Adipocyte (in vitro differentiated cells): Measurements from ENCODE around the gene SPHKAP.
"Not testable (repeated sequence)": the region's sequence is repeated elsewhere in the genome, so short reads cannot be mapped to it uniquely, and the experiment has no call there.

Source experiments
- DNase-seq: peaks from one replicate; pipeline ENCODE4 v3.0.0-alpha.2; 2015; ENCODE audit warnings: low read depth
- H3K27me3 ChIP-seq: replicated peaks from 2 replicates; pipeline ENCODE4 v1.7.0; 2013; ENCODE audit warnings: mild to moderate bottlenecking, low read length, moderate library complexity; ENCODE audit not compliant: control insufficient read depth, insufficient read depth
- H3K36me3 ChIP-seq: 2 replicates; pipeline ENCODE4 v1.7.0; 2013; ENCODE audit warnings: low read length, mild to moderate bottlenecking, moderate library complexity; ENCODE audit not compliant: control insufficient read depth, insufficient read depth, severe bottlenecking
- H3K4me1 ChIP-seq: 2 replicates; pipeline ENCODE4 v1.7.0; 2013; ENCODE audit warnings: mild to moderate bottlenecking, low read length, moderate library complexity; ENCODE audit not compliant: control insufficient read depth, insufficient read depth
- H3K4me3 ChIP-seq: 2 replicates; pipeline ENCODE4 v1.7.0; 2013; ENCODE audit warnings: mild to moderate bottlenecking, low read length, moderate library complexity
- H3K9ac ChIP-seq: 2 replicates; pipeline ENCODE4 v1.7.0; 2013; ENCODE audit warnings: mild to moderate bottlenecking, low read length, moderate library complexity
- H3K9me3 ChIP-seq: 2 replicates; pipeline ENCODE4 v1.7.0; 2013; ENCODE audit warnings: mild to moderate bottlenecking, low read length, moderate library complexity; ENCODE audit not compliant: control insufficient read depth

SPHKAP gene

DNA sequence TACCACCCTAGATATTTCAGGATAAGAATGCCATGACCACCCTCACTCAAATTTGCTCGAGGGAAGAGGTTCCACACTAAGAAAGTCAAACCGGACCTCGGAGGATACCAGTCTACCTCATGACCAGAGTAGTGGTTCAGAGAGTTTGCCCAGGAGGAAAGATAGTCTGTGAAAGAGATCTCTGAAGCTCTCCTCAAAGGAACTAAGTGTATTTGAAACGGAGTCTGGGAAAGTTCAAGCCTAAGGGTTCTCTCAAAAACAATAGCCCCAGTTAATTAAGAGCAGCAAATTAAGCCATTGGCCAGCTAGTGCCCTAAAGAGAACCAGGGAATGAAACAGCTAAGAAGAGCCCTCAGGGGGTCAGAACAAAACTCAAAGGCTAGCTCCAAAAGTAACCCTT is 94.9 kb downstream of the SPHKAP start:
- no peaks in the 10 kb centered on the region for H3K27me3 ChIP-seq
- H3K9me3 ChIP-seq = peaks cover 11% of the 10 kb centered on the region
- H3K4me1 ChIP-seq = no peaks in the 10 kb centered on the region
- H3K4me3 ChIP-seq = no peak overlapping the region
- H3K9ac ChIP-seq = no peak overlapping the region
- no peaks in the 10 kb centered on the region for H3K36me3 ChIP-seq
- no peak for DNase-seq

DNA sequence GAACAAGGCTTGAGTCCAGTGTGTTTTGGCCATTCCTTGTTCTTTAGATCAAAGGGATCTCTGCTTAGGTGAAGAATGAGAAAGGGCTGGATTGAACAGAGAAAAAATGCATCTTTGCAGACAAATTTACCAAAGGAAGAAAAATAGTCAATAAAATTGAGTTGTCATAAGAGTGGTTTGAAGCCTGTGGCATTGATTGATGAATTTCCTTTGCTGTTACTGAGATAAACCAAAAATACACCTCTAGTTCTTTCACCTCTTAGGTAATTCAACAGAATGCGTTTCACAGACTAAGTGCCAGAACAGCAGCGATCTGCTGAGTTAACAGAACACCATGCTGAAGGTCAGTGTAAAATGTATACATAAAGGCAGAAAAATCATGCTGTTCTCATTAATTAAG is 96.8 kb downstream of the SPHKAP start:
- Histone ChIP-seq H3K9ac (no peak overlapping the region), H3K9me3 (peaks cover 6% of the 10 kb centered on the region), H3K4me3 (no peak overlapping the region), H3K36me3 (no peaks in the 10 kb centered on the region), H3K4me1 (no peaks in the 10 kb centered on the region), H3K27me3 (no peaks in the 10 kb centered on the region)
- DNase-seq = no peak

DNA sequence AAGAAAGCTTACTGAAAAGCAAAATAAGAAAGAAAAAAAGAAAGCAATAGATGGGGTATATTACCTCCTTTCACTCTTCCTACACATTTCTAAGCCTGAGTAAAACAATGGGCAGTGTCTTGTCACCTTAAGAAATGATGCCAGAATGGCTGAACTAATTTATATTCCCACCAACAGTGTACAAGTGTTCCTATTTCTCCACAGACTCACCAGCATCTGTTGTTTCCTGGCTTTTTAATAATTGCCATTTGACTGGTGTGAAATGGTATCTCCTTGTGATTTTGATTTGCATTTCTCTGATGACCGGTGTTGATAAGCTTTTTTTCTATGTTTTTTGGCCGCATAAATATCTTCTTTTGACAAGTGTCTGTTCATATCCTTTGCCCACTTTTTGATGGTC is 98.4 kb downstream of the SPHKAP start:
- Histone ChIP-seq H3K36me3 (no peaks in the 10 kb centered on the region), H3K9ac (no peak overlapping the region), H3K4me3 (no peak overlapping the region), H3K9me3 (no peaks in the 10 kb centered on the region), H3K27me3 (no peaks in the 10 kb centered on the region), H3K4me1 (no peaks in the 10 kb centered on the region)
- no peak for DNase-seq

DNA sequence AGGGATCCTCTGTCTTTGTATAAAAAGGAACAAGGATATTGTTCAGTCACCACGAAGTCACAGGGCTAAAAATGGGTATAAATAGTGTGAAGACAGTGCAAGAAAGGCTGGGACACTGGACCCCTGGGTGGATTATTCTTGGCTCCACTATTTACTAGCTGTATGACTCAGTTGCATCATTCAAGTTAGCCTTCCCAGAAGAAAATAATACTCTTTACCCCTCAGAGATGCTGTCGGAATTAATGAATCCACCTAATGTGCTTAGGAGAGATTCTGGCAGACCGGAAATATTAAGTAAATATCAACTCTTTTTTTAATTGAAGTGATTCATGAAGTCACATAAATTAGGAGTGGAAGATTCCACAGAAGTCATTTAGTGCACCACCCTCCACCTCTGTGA is 98.9 kb downstream of the SPHKAP start:
- H3K36me3 ChIP-seq = no peaks in the 10 kb centered on the region
- no peaks in the 10 kb centered on the region for H3K27me3 ChIP-seq
- H3K9me3 ChIP-seq = no peaks in the 10 kb centered on the region
- no peak overlapping the region for H3K4me3 ChIP-seq
- H3K9ac ChIP-seq = no peak overlapping the region
- no peaks in the 10 kb centered on the region for H3K4me1 ChIP-seq
- no peak for DNase-seq

DNA sequence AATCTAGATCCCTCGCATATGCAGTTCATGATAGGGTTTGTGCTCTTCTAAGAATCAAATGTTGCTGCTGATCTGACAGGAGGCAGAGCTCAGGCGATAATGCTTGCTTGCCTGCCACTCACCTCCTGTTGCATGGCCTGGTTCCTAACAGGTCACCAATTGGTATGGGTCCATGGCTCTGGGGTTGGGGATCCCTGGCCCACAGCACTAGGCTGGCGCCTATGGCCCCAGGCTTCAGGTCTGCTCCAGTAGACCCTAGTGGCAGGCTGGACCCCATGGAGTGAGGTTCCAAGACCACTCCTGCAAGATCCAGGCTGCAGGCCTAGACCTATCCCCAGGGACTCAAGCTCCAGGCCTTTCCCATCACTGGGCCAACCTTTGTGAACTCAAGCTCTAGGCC is 102.3 kb downstream of the SPHKAP start:
- H3K4me3 ChIP-seq = no peak overlapping the region
- H3K9ac ChIP-seq = no peak overlapping the region
- no peak for DNase-seq
- no peaks in the 10 kb centered on the region for H3K9me3 ChIP-seq
- no peaks in the 10 kb centered on the region for H3K27me3 ChIP-seq
- H3K4me1 ChIP-seq = no peaks in the 10 kb centered on the region
- H3K36me3 ChIP-seq = no peaks in the 10 kb centered on the region

DNA sequence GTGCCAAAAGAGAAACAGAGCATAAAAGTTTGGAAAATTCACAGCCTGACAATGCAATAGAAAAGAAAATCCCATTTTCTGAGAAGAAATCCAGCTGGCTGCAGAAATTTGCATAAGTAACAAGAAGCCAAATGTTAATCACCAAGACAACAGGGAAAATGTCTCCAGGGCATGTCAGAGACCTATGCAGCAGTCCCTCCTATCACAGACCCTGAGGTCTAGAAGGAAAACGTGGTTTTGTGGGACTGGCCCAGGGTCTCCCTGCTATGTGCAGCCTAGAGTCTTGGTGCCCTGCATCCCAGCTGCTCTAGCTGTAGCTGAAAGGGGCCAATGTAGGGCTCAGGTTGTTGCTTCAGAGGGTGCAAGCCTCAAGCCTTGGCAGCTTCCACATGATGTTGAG is 104.8 kb downstream of the SPHKAP start:
- not testable (repeated sequence) for H3K4me3 ChIP-seq, H3K9me3 ChIP-seq, H3K4me1 ChIP-seq, H3K9ac ChIP-seq, H3K36me3 ChIP-seq, DNase-seq, H3K27me3 ChIP-seq

DNA sequence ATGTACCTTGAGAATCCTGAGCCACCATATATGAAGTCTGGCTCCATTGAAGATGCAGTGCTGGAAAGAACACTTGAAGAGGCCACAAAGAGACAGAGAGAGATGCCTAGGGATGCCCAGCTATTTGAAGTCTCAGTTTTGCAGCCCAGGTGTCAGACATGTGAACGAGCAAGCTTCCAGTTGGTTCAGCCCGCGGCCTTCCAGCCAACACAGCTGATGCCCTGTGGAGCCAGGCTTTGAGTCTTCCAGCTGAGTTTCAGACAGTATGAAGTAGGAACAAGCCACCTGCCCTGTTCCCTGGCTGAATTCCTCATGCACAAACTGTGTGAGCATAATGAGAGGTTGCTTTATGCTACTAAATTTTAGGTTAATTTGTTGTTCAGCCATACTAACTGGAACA is 108.8 kb downstream of the SPHKAP start:
- no peak for DNase-seq
- Histone ChIP-seq H3K4me1 (no peaks in the 10 kb centered on the region), H3K9me3 (no peaks in the 10 kb centered on the region), H3K36me3 (no peaks in the 10 kb centered on the region), H3K27me3 (peaks cover 2% of the 10 kb centered on the region), H3K4me3 (no peak overlapping the region), H3K9ac (no peak overlapping the region)

DNA sequence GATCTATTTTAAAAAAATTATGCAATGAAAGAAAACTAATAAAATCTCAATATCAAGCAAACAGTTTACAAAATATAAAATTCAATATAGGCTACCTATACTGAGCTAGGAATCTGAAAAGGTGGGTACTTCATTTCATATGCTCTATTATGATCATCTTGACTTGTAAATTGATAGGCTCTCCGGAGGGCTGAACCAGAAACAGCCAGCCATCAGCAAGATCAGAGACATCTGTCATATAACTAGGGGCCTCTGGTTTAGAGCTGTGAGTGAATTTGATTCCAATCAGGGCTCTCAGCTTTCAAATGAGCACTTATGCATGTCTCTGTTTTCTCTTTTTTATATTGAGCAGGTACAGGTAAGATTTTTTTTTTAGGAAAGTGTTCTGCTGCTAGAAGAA is 114.2 kb downstream of the SPHKAP start:
- H3K4me1 ChIP-seq = no peaks in the 10 kb centered on the region
- no peaks in the 10 kb centered on the region for H3K9me3 ChIP-seq
- H3K9ac ChIP-seq = no peak overlapping the region
- no peaks in the 10 kb centered on the region for H3K36me3 ChIP-seq
- DNase-seq = no peak
- no peak overlapping the region for H3K4me3 ChIP-seq
- H3K27me3 ChIP-seq = peaks cover 4% of the 10 kb centered on the region

DNA sequence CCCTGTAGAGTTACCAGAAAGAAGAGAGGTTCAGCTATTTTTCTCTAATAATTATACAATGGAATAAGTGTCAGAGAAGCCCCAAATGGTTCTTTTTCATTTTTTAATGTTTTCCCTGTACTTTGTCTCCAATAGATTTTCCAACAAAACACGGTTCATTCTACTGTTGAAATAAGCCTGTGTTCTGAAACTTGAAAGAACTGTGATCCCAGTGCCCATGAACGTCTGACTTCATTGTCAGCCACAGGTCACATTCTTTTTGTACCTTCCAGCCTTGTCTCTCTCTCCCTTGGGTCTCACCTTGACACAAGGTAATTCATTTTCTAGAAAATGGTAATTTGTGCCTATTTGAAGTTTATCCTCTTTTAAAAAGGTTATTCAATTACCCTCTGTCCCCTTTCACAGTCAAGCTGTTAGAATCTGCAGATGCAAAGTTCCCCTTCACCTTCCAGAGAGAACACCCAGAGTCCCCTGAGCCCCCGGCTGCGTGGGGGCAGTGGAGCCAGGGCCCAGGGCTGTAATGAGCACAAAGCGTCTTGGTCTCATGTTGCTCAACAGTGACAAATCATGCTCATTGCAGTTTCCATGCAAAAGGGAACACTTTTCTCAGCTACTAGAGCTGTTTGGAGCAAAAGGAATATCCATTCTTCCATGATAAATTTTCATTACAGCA is 115.2 kb downstream of the SPHKAP start:
- H3K4me1 ChIP-seq = no peaks in the 10 kb centered on the region
- DNase-seq = no peak
- no peaks in the 10 kb centered on the region for H3K36me3 ChIP-seq
- H3K9me3 ChIP-seq = no peaks in the 10 kb centered on the region
- H3K27me3 ChIP-seq = peaks cover 4% of the 10 kb centered on the region
- H3K4me3 ChIP-seq = no peak overlapping the region
- no peak overlapping the region for H3K9ac ChIP-seq

DNA sequence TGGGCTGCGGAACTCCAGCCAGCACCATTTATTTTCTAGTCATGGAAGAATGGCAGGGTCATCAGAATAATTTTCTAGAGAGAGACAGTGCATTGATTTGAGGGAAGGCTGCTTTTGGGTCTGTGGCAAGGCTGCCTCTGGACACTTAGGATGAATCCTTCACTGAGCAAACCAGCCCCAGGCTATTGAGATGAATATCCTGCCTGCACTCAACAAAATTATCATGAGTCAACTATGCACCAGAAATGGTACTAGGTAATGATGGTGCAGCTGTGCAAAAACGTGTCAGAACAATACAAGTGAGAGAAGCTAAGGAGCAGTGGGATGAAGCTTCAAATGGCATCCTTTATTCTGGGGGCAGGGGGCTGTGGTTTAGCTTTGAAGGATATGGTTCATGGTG is 115.8 kb downstream of the SPHKAP start:
- Histone ChIP-seq H3K36me3 (no peaks in the 10 kb centered on the region), H3K4me3 (no peak overlapping the region), H3K9me3 (no peaks in the 10 kb centered on the region), H3K4me1 (no peaks in the 10 kb centered on the region), H3K27me3 (peaks cover 4% of the 10 kb centered on the region), H3K9ac (no peak overlapping the region)
- DNase-seq = no peak

DNA sequence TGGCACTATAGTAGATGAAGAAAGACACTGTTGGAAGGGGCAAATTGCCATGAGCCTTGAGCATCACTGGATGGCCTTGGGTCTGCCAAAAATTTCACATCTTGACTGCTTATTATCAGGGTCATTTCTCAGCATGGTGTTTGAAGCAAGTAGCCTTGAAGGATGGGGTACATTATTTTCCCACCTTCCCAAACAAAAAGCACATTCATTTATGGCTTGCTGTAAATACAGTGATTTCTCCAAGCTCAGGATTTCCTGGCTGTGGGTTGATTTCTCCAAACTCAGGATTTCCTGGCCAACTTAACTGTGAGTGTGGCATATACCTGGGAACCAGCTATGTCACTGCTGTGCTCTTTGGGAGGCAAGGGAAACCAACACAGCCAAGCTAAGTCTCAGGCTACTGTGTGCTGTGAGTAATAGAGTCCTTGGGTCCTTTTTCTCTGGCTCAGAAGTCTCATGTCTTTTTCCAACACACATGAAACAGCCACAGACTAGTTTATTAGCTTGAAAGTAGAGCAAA is 116.6 kb downstream of the SPHKAP start:
- no peak for DNase-seq
- Histone ChIP-seq H3K9ac (no peak overlapping the region), H3K4me3 (no peak overlapping the region)

DNA sequence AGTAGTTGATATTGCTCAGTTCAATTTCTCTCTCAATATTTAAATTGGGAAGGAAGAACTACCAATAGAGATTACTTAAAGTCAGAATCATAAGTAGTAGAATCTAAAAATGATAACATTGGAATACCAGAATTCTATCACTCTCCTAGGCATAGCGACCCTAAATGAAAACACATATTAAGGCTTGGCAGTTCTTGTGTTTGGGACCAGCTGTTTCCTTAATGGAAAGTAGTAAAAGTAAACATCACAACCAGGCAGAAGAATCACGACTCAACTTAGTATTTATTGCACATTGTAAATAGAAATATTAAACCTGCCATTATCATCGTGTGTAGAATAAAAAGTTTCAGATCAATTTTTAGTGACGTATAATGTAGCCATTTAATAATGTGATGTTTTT is 117.5 kb downstream of the SPHKAP start:
- Histone ChIP-seq H3K9ac (no peak overlapping the region), H3K4me1 (no peaks in the 10 kb centered on the region)
- no peak for DNase-seq

More for the DNA sequence above, 116.6 kb downstream of the SPHKAP start:
- H3K4me1 ChIP-seq = no peaks in the 10 kb centered on the region
- no peaks in the 10 kb centered on the region for H3K36me3 ChIP-seq
- no peaks in the 10 kb centered on the region for H3K9me3 ChIP-seq
- H3K27me3 ChIP-seq = peaks cover 4% of the 10 kb centered on the region

More for the DNA sequence above, 117.5 kb downstream of the SPHKAP start:
- no peaks in the 10 kb centered on the region for H3K9me3 ChIP-seq
- H3K4me3 ChIP-seq = no peak overlapping the region
- H3K36me3 ChIP-seq = no peaks in the 10 kb centered on the region
- H3K27me3 ChIP-seq = peaks cover 4% of the 10 kb centered on the region
